ENCODE results near the gene CLIC6.

CLIC6 gene

DNA sequence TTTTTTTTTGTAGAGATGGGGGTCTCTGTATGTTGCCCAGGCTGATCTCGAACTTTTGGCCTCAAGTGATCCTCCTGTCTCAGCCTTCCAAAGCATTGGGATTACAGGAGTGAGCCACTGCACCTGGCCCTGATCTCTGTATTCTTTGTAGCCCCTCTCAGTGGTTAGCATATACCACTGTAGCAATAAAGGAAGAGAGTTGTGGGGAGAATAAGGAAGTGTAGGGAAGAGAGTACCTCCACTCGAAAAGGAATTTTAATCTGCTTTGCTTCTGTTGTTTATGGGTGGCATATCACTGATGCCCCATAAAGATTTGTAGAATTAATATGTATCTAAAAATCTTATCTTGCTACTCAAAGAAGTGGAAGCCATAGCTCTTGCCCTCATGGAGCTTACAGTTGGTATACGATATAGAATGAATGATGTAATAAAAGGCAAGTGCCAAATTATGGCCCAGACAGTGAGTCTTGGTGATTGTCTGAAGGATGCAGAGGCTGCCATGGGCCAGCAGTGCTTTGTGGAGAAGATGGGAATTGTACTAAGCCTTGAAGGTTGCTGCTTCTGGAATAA is 96.0 kb downstream of the CLIC6 start:
- DNase-seq (ENCODE audit: low read depth, low spot score), result no peak

DNA sequence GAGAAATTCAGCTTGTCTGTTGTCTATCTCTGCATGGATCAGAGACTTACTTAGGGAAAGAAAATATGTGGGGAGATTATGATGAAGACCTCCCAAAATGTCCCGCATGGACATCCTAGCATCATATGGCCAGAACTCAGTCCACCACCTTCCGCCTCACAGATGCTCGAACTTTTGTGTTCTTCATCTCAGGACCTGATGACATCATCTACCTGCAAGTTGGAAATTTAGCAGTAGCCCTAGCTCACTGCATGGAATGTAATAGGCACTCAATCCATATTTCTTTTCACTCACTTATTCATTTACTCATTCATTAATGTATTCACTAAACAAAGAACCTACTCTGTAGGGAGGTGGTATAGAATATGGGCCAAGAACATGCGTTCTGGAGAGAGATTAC is 96.8 kb downstream of the CLIC6 start:
- DNase-seq (ENCODE audit: low read depth, low spot score), result no peak

GRCh38 chr21:34766862-34767261 is 98.1 kb downstream of the CLIC6 start:
- no peak for DNase-seq (ENCODE audit: low read depth, low spot score)
